Ishikawa (cell line): Measurements from ENCODE around the gene SLC11A2.

ENCODE experiments used
- EP300 ChIP-seq: IDR thresholded peaks from 2 replicates; pipeline ENCODE4 v1.6.1; 2012; ENCODE audit warnings: borderline replicate concordance
- FOXM1 ChIP-seq: IDR thresholded peaks from 2 replicates; pipeline ENCODE4 v1.6.1; 2012; ENCODE audit warnings: low read depth, borderline replicate concordance
- NFIC ChIP-seq: IDR thresholded peaks from 2 replicates; pipeline ENCODE4 v1.6.1; 2012
- RAD21 ChIP-seq: IDR thresholded peaks from 2 replicates; pipeline ENCODE4 v1.6.1; 2012; ENCODE audit warnings: low read depth
- YY1 ChIP-seq: IDR thresholded peaks from 2 replicates; pipeline ENCODE4 v1.6.1; 2012; ENCODE audit warnings: low read depth
- ZBTB7A ChIP-seq: IDR thresholded peaks from 2 replicates; pipeline ENCODE4 v1.6.1; 2012; ENCODE audit warnings: low read depth
- TF ChIP-seq, protein P1 (sequence below): IDR thresholded peaks from 2 replicates; pipeline ENCODE4 v1.6.1; 2012

DNA sequence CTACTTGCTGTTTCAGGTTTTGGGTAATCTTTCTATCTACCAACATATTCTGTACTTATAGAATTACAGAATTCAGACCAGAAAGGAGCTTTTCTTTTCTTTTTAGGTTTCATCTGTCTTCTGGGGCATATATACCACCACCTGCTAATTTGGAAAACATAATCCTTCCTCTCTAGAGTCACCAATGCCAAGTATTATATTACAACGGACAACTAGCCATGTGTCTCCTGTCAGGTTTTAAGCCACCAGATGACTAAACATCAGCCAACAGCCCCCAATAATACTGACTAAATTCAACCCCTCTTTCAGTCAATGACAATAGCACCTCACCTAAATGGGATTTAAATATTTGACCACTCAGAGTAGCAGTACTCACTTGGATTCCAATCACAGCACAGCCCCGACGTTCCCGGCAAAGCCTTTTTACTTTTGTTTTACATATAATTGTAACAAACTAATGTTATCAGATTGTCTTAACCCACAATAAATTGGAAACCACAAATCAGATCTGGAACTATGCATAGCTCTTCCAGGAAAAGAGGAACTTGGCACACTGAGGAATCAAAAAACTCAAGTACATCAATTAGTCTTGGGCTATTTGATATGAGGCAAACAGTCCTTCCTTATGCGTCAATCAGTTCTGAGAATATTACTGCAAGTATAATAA lies 13.5 kb downstream of the SLC11A2 start:
- TF ChIP-seq RAD21, result no peak
- no peak for TF ChIP-seq ZBTB7A
- TF ChIP-seq, protein P1, sequence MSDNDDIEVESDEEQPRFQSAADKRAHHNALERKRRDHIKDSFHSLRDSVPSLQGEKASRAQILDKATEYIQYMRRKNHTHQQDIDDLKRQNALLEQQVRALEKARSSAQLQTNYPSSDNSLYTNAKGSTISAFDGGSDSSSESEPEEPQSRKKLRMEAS, result no peak
- no peak for TF ChIP-seq FOXM1
- no peak for TF ChIP-seq NFIC
- TF ChIP-seq EP300, result no peak
- no peak for TF ChIP-seq YY1
